BJ (cell line): ENCODE results near the gene EXOC7. TPM values are rescaled to one million over a fixed set of nuclear protein-coding genes. Genes with fewer than 3 reads are reported as not detected.

Source experiments
- CTCF ChIA-PET: fragments of 350-600 bp; formaldehyde crosslinking; extraction: SDS; loops from one replicate; lab custom pipeline; 2021; ENCODE audit warnings: antibody characterized with exemption, inconsistent platforms; lab: Yijun Ruan, JAX
- POLR2A ChIA-PET: fragments of 300-600 bp; sonication (Branson Sonifier 250); formaldehyde crosslinking; extraction: SDS; loops from one replicate; lab custom pipeline; 2021; ENCODE audit warnings: antibody characterized with exemption; lab: Charles Lee
- DNase-seq: peaks from one replicate; pipeline ENCODE4 v3.0.0-alpha.2; 2011; ENCODE audit warnings: low read depth
- H3K27me3 ChIP-seq: 2 replicates; pipeline ENCODE4 v1.6.0; 2011; ENCODE audit warnings: low read length; ENCODE audit not compliant: control insufficient read depth, insufficient read depth
- H3K36me3 ChIP-seq: 2 replicates; pipeline ENCODE4 v1.5.1; 2011; ENCODE audit warnings: low read length; ENCODE audit not compliant: control insufficient read depth, insufficient read depth
- H3K4me3 ChIP-seq: 2 replicates; pipeline ENCODE4 v1.5.1; 2011; ENCODE audit warnings: low read depth, mild to moderate bottlenecking, control low read depth, low read length
- polyA plus RNA-seq: library from polyadenylated mRNA; depleted of rRNA; stranded (reverse); fragments of >200 nt; gene quantifications from 2 replicates; pipeline ENCODE4 v1.2.3, GENCODE V29; 2011
- TF ChIP-seq, protein P1 (sequence below): IDR thresholded peaks from 2 replicates; pipeline ENCODE4 v1.5.1; 2011; ENCODE audit warnings: low read depth, mild to moderate bottlenecking, control low read depth, inconsistent platforms, low read length, moderate library complexity; ENCODE audit not compliant: insufficient read depth

The EXOC7 gene
- polyA plus RNA-seq, 1 experiment = 122 TPM

GRCh38 chr17:76076146-76076764 is 27.3 kb downstream of the EXOC7 start:
- no peak overlapping the region for H3K4me3 ChIP-seq
- no peak for DNase-seq
- no peaks in the 10 kb centered on the region for H3K36me3 ChIP-seq
- TF ChIP-seq, protein P1, sequence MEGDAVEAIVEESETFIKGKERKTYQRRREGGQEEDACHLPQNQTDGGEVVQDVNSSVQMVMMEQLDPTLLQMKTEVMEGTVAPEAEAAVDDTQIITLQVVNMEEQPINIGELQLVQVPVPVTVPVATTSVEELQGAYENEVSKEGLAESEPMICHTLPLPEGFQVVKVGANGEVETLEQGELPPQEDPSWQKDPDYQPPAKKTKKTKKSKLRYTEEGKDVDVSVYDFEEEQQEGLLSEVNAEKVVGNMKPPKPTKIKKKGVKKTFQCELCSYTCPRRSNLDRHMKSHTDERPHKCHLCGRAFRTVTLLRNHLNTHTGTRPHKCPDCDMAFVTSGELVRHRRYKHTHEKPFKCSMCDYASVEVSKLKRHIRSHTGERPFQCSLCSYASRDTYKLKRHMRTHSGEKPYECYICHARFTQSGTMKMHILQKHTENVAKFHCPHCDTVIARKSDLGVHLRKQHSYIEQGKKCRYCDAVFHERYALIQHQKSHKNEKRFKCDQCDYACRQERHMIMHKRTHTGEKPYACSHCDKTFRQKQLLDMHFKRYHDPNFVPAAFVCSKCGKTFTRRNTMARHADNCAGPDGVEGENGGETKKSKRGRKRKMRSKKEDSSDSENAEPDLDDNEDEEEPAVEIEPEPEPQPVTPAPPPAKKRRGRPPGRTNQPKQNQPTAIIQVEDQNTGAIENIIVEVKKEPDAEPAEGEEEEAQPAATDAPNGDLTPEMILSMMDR = no peak
- CTCF ChIA-PET = interaction anchor here (0.9 kb wide), 1 partner anchor 62 kb away, joined by 3 read pairs; no protein-coding TSS in a partner anchor
- peaks cover 63% of the 10 kb centered on the region for H3K27me3 ChIP-seq
- POLR2A ChIA-PET = no interaction called here

DNA sequence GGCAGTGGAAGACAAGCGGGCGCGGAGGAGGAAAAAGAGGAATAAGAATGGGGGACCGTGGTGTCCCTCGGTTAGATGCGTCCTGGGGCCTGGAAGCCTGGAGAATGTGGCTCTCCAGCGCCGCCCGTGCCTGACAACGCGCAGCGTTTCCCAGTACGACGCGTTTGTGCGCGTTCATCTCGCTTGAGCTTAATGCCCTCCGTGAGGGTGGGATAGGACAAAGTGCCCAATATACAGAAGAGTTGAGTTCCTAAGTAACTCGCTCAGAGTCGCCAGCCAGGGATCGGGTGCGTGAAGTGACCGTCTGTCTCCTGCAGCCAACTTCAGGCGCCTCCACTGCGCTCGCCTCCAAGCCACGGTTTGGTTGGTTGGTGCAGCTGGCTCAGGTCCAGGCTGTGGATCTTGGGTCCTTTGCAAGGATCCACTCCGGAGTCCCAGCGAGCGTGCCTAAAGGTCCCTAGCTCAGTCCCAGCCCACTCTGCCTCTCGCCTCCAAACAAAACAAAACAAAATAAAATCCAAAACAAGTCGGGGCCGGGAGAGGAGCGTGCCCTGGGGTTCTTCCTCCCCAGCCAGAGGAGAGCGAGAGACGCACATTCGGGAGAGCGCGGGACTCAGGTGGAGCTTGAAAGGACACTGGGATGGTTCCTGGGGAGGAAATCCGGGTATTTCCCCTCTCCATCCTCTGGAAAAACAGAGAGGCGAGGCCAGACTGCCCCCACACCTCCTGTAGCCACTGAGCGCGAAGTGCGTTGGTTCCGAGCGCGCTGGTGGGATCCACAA is 28.0 kb downstream of the EXOC7 start:
- Histone ChIP-seq H3K4me3 (no peak overlapping the region), H3K27me3 (peaks cover 62% of the 10 kb centered on the region), H3K36me3 (no peaks in the 10 kb centered on the region)
- POLR2A ChIA-PET = no interaction called here
- CTCF ChIA-PET = interaction anchor here (1.8 kb wide), 1 partner anchor 61 kb away, joined by 3 read pairs; no protein-coding TSS in a partner anchor
- DNase-seq = no peak
- TF ChIP-seq, protein P1 = no peak

GRCh38 chr17:76074390-76075363 is 28.9 kb downstream of the EXOC7 start, which contains the start of gene GALR2:
Gene GALR2 (plus strand): TSS chr17:76074781. CDS start chr17:76074884, 103 bp downstream.
- Histone ChIP-seq H3K36me3 (no peaks in the 10 kb centered on the region), H3K4me3 (no peak within 1 kb of the TSS), H3K27me3 (peaks cover 53% of the 10 kb centered on the region)
- no peak for DNase-seq
- ChIA-PET CTCF (interaction anchor here (1.8 kb wide), 1 partner anchor 60 kb away, joined by 3 read pairs; no protein-coding TSS in a partner anchor), POLR2A (no interaction called here)
- TF ChIP-seq, protein P1 = no peak

GRCh38 chr17:76072148-76072858 is 31.3 kb downstream of the EXOC7 start, which contains the start of gene SRP68:
Gene SRP68 (minus strand): TSS chr17:76072517. CDS start chr17:76072491, 26 bp downstream.
- DNase-seq = peak; percentile 64

More at GRCh38 chr17:76072148-76072858, 31.3 kb downstream of the EXOC7 start, which contains the start of gene SRP68:
- TF ChIP-seq, protein P1 = no peak
- peaks cover 34% of the 10 kb centered on the region for H3K27me3 ChIP-seq
- peak within 1 kb of the TSS; percentile 96 for H3K4me3 ChIP-seq
- ChIA-PET POLR2A (interaction anchor here (0.5 kb wide), 1 partner anchor 287 kb away, joined by 12 read pairs; no protein-coding TSS in a partner anchor), CTCF (interaction anchor here (0.8 kb wide), 1 partner anchor 23 kb away, joined by 3 read pairs; no protein-coding TSS in a partner anchor)
- peaks cover 2% of the 10 kb centered on the region; the same call in 1 of the 2 replicates for H3K36me3 ChIP-seq
